DMS153 (cell line): ENCODE measurements around the gene GPR82.
"Not testable (repeated sequence)": the region's sequence is repeated elsewhere in the genome, so short reads cannot be mapped to it uniquely, and the experiment has no call there.

Experiments
- DNase-seq: peaks from one replicate; lab custom pipeline; 2025; lab: John Stamatoyannopoulos, UW

The GPR82 gene

DNA sequence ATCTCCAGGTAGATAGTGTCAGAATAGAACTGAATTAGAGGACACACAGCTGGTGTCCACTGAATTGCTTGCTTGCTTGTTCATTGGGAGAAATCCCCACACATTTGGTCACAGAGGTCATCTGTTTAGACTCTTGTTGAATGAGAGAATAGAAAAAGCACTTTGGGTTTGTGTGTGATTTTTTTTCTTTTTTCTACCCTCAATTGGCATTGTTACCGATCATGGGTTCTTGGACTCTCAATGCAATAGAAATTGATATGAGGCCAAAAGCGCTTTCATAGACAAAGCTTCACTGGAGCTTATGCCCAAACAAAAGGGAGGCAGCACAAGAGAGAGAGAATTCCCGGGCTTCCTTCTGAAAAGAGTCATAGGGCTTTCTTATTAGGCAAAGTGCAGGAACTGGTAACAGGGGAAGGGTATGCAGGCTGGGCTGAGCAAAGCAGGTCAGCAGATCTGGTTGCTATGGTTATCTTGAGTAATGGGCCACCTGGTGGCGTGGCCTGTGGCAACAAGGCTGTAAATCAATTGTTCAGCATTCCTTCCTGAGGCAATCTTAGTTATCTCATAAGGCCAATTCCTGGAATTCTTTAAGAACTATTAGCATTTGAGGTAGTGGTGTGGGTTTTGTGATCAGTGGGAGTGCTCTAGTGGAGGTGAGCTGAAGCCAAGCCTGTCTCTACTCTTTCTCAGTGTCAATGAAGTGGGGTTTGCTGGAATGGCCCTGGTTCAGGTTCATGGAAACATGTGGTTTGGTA, 5.3 kb upstream of the GPR82 start:
- no peak for DNase-seq

- DNase-seq = not testable (repeated sequence)
These were observed 4.4 kb upstream of the GPR82 start for GRCh38 chrX:41719610-41720009.

DNA sequence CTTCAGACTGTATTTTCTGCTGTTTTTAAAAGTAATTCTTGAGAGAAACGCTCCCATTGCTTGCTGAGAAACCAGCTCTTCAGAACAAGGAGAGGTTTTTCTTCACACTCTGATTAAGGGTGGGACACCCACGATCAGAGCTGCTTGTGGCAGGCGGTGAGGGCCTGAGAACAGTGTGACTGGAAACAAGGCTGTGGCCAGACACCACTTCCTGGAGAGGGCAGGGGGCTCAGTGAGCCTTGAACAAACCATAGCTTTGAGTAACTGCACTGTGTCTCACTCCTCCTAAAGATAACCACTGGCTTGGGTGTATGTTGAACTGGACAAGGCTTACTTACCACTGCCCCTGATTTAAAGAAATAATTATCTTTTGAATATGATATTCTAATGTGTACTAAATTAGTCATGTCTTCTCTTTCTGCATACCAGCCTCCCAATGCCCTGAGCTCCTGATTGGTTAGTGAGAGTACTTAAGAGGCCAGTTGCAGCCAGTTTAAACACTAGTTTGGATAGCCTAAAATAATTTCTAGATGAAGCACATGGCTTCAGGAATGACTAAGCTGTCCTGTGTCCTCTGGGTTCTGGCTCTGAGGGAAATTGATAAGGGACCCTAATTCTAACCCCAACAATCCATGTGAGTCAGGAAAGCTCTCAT, 3.7 kb upstream of the GPR82 start:
- no peak for DNase-seq

GRCh38 chrX:41721590-41721989, 2.4 kb upstream of the GPR82 start:
- DNase-seq = no peak

- DNase-seq = no peak
These were observed 1.8 kb upstream of the GPR82 start for GRCh38 chrX:41722214-41722613.

- DNase-seq = no peak
These were observed 964 bp upstream of the GPR82 start for GRCh38 chrX:41722816-41723618.

DNA sequence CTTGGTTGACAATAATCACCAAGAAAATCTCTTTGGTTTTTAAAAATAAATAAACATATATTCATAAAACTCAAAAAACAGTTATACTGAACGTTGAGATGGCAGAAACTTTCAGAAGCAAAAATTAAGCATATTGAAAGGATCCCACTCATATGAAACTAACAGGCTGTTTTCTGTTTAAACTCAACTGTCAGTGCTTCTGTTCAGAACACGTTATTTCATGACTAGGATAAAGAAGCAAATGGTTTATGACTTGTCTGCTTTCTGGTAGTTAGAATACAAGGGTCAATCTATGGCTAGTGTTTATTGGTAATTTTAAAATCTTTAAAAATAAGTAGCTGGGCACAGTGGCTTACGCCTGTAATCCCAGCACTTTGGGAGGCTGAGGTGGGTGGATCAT, 4.1 kb downstream of the GPR82 start:
- DNase-seq = no peak

DNA sequence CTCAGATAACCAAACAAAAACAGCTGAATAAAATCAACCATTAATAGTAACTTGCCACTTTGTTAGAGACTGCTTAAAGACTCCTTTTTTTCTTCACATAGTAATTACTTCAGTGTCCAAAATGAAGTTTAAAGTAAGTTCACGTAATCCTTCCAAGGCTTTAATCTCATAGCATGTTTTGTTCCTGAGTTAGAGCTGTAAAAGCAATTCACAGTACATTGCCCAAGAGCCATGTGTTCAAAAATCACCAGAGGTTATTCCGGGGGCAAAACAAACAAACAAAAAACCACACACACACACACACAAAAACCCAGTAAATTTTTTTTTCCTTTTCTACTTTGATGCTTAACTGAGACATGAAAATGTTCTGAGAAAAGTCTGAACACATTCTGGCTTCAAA, 6.1 kb downstream of the GPR82 start:
- no peak for DNase-seq

- no peak for DNase-seq
These were observed 8.3 kb downstream of the GPR82 start for GRCh38 chrX:41732260-41732659.

DNA sequence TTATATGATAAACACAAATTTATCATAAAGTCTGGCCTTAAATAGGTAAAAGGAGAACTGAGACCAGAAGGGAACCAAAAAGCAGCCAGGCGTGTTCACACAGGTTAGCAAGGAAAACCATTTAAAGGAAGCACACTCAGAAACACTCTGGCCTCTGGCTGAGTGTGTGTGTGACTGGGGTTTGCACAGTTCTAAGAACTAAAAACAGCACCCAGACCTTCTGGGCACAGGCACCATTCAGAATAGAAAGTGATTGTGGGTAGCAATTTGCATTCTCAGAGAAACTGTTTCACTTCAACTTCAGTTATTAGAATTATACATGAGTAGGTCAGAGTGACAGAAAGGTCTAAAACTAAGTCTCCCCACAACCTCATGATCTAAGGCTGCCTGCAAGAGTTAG, 10.0 kb downstream of the GPR82 start:
- DNase-seq = no peak

GRCh38 chrX:41734530-41734929, 10.5 kb downstream of the GPR82 start:
- DNase-seq = no peak

- DNase-seq = no peak
These were observed 13.1 kb downstream of the GPR82 start for GRCh38 chrX:41737065-41737464.

GRCh38 chrX:41739871-41740270, 15.9 kb downstream of the GPR82 start:
- no peak for DNase-seq

DNA sequence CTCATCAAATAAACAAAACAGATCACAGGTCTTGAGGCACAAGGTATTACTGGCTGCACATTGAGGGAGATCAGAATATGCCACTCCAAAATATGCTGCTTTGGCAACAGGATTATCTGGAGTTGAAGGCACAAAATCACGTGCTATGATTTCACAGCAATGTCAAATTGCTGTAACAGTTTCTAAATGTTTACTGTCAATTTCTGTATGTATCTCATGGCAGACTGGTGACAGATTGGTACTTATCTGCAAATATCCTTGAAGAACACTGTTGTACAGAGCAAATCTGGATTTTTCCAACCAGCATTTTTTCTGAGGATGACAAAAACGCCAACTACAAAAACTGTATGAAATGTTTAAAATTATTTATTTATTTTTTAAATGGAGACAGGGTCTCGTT, 26.7 kb downstream of the GPR82 start:
- DNase-seq = no peak

GRCh38 chrX:41758401-41758800, 34.4 kb downstream of the GPR82 start:
- no peak for DNase-seq

DNA sequence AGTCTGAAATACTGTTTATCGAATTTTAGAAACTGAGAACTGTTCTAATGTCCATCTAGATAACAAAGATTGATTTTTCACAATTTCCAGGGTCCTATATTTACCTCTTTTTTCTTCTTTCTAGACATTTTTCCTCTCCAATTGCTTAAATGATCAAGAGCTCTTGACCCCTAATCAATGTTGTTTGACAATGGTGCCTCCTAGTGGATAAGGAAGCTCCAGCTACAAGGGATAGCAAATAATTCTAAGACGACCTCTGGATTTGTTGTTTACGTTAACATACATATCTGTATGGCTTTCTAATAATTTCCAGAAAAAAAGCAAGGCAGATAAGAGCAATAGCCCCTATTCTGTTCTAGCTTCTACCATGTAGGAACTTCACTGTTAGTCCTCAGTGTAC, 35.8 kb downstream of the GPR82 start:
- no peak for DNase-seq

GRCh38 chrX:41761169-41761568, 37.2 kb downstream of the GPR82 start:
- no peak for DNase-seq

DNA sequence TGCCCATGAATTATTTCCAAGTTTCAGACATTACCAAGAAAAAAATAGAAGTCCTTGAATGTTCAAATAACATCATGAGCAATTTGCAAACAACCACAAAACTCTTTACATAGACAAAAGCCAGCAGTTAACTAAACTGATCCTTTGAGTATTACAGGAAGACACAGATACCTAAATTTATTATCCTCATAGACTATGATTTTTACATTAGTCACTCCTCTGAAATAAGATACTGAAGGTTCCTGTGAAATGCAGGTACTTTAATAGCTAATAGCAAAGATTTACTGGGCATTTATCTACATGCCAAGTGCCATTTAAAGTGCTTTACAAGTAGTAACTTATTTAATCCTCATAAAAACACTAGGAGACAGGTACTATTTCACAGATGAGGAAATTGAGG, 37.7 kb downstream of the GPR82 start:
- DNase-seq = no peak

DNA sequence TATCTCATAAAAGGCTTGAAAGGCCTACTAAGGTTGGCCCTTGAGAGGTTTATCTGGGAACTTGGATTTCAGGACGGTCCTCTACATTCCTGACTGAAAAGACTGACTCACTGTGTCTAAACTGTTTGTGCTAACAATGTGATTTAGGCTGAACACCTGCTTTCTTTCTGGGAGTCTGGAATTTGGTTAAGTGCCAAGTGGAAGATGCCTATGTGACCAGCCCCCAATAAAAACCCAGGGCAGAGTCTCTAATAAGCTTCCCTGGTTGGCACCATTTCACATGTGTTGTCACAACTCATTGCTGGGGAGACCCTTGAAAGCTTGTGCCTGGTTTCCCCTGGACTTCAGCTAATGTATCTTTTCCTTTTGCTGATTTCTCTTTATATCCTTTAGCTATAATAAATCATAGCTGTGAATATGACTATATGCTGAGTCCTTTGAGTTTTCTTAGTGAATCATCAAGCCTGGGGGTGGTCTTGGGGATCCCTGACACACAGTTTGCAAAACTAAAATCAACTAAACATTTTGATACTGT, 55.1 kb downstream of the GPR82 start:
- peak; percentile 1 for DNase-seq
